ENCODE data around the gene KAZN. TPM values are rescaled to one million over a fixed set of nuclear protein-coding genes. Genes with fewer than 3 reads are reported as not detected.

The KAZN gene
- total and polyA plus RNA-seq, 2 donors (not counting 1 experiment from before 2014, with no cell fraction given): 3.4 to 5.0 TPM

GRCh38 chr1:15107058-15107687 lies 508.7 kb downstream of the KAZN start:
- H3K9me3 ChIP-seq (ENCODE audit: control insufficient read depth, insufficient read depth, low read depth, low read length): no peaks in the 10 kb centered on the region
- no peak overlapping the region for H3K4me3 ChIP-seq (replicated peaks in 1 of 4; ENCODE audit: control extremely low read depth in 1 of 4, insufficient read depth in 1 of 4, low read depth in 3 of 4, low read length in 4 of 4)
- DNase-seq (ENCODE audit: low read depth in 2 of 2): no peak
- TF ChIP-seq, protein P1, sequence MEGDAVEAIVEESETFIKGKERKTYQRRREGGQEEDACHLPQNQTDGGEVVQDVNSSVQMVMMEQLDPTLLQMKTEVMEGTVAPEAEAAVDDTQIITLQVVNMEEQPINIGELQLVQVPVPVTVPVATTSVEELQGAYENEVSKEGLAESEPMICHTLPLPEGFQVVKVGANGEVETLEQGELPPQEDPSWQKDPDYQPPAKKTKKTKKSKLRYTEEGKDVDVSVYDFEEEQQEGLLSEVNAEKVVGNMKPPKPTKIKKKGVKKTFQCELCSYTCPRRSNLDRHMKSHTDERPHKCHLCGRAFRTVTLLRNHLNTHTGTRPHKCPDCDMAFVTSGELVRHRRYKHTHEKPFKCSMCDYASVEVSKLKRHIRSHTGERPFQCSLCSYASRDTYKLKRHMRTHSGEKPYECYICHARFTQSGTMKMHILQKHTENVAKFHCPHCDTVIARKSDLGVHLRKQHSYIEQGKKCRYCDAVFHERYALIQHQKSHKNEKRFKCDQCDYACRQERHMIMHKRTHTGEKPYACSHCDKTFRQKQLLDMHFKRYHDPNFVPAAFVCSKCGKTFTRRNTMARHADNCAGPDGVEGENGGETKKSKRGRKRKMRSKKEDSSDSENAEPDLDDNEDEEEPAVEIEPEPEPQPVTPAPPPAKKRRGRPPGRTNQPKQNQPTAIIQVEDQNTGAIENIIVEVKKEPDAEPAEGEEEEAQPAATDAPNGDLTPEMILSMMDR (conservative IDR thresholded peaks at IDR 0.05 in 1 of 2, IDR thresholded peaks at IDR 0.05 in 1 of 2; ENCODE audit: low read depth in 1 of 2, low read length in 2 of 2): no peak
- TF ChIP-seq EZH2 (IDR thresholded peaks at IDR 0.05; ENCODE audit: low read length, missing control alignments): no peak
- no peaks in the 10 kb centered on the region for H3K36me3 ChIP-seq (ENCODE audit: control insufficient read depth, insufficient read depth, low read length)
- H3K79me2 ChIP-seq (ENCODE audit: control insufficient read depth, insufficient read depth, low read length): no peaks in the 10 kb centered on the region
- H3K27ac ChIP-seq (ENCODE audit: insufficient read depth, low read length): no peak overlapping the region
- H3K27me3 ChIP-seq (ENCODE audit: control insufficient read depth, insufficient read depth, low read length): no peaks in the 10 kb centered on the region
- no peak overlapping the region for H3K9ac ChIP-seq (ENCODE audit: insufficient read depth, low read length)
- no peak overlapping the region for H3K4me2 ChIP-seq (ENCODE audit: extremely low read depth, insufficient read depth, low read length)
- no peaks in the 10 kb centered on the region for H3K4me1 ChIP-seq (ENCODE audit: control insufficient read depth, extremely low read depth, insufficient read depth, low read length)
- no peaks in the 10 kb centered on the region for H4K20me1 ChIP-seq (ENCODE audit: control insufficient read depth, extremely low read depth, insufficient read depth, low read length)
- H2AFZ ChIP-seq (ENCODE audit: low read length): no peak overlapping the region

DNA sequence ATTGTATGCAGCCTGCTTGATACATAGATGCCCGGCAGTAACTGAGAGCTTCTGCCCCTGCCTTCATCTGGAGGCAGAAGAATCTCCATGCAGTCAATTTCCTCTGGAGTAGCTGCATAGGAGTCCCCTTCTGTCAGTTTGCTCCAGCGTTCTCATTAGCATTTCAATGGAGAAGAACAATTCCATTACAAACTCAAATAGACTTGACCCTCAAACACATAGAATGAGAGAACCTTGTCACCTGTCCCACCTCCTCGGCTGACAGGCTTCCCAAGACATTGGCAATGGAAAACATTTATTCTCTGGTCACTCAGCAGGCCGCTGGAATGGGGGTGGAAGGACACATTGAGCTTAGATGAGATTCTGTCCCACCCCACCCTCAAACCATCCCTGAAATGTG lies 509.4 kb downstream of the KAZN start:
- Histone ChIP-seq H4K20me1 (ENCODE audit: control insufficient read depth, extremely low read depth, insufficient read depth, low read length) (no peaks in the 10 kb centered on the region), H3K4me2 (ENCODE audit: extremely low read depth, insufficient read depth, low read length) (no peak overlapping the region), H3K27ac (ENCODE audit: insufficient read depth, low read length) (no peak overlapping the region), H3K9me3 (ENCODE audit: control insufficient read depth, insufficient read depth, low read depth, low read length) (no peaks in the 10 kb centered on the region), H3K4me1 (ENCODE audit: control insufficient read depth, extremely low read depth, insufficient read depth, low read length) (no peaks in the 10 kb centered on the region), H3K36me3 (ENCODE audit: control insufficient read depth, insufficient read depth, low read length) (no peaks in the 10 kb centered on the region), H3K27me3 (ENCODE audit: control insufficient read depth, insufficient read depth, low read length) (no peaks in the 10 kb centered on the region), H3K79me2 (ENCODE audit: control insufficient read depth, insufficient read depth, low read length) (no peaks in the 10 kb centered on the region), H3K9ac (ENCODE audit: insufficient read depth, low read length) (no peak overlapping the region), H3K4me3 (replicated peaks in 1 of 4; ENCODE audit: control extremely low read depth in 1 of 4, insufficient read depth in 1 of 4, low read depth in 3 of 4, low read length in 4 of 4) (no peak overlapping the region), H2AFZ (ENCODE audit: low read length) (no peak overlapping the region)
- TF ChIP-seq, protein P1 (conservative IDR thresholded peaks at IDR 0.05 in 1 of 2, IDR thresholded peaks at IDR 0.05 in 1 of 2; ENCODE audit: low read depth in 1 of 2, low read length in 2 of 2): no peak
- TF ChIP-seq EZH2 (IDR thresholded peaks at IDR 0.05; ENCODE audit: low read length, missing control alignments): no peak
- no peak for DNase-seq (ENCODE audit: low read depth in 2 of 2)

DNA sequence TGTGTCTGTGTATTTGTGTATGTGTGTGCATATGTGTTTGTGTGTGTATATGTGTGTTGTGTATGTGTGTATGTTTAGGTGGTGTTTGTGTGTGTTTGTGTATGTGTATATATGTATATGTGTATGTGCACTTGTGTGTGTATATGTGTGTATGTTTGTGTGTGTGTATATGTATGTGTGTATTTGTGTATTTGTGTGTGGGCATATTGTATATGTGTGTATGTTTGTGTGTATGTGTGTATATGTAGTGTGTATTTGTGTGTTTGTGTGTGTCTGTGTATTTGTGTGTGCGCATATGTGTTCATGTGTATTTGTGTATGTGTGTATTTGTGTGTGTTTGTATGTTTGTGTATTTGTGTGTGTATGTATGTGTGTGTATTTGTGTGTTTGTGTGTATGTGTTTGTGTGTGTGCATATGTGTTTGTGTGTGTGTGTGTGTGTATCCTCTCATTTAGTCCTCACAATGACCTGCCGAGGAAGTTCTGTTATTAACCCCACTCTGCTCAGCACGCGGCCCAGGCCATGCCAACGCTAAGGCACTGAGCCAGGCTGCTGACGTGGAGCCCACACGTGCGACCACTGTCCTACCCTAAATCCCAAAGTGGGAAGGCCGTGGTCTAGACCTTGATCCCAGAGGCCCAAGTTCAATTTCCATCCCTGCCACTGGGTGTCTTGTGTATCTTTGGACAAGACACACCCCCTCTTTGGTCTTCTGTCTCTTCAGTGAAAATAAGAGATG lies 511.8 kb downstream of the KAZN start:
- TF ChIP-seq EZH2 (IDR thresholded peaks at IDR 0.05; ENCODE audit: low read length, missing control alignments): no peak
- TF ChIP-seq, protein P1 (conservative IDR thresholded peaks at IDR 0.05 in 1 of 2, IDR thresholded peaks at IDR 0.05 in 1 of 2; ENCODE audit: low read depth in 1 of 2, low read length in 2 of 2): no peak
- Histone ChIP-seq H3K4me3 (replicated peaks in 1 of 4; ENCODE audit: control extremely low read depth in 1 of 4, insufficient read depth in 1 of 4, low read depth in 3 of 4, low read length in 4 of 4) (no peak overlapping the region), H2AFZ (ENCODE audit: low read length) (no peak overlapping the region), H4K20me1 (ENCODE audit: control insufficient read depth, extremely low read depth, insufficient read depth, low read length) (no peaks in the 10 kb centered on the region), H3K9me3 (ENCODE audit: control insufficient read depth, insufficient read depth, low read depth, low read length) (no peaks in the 10 kb centered on the region), H3K27ac (ENCODE audit: insufficient read depth, low read length) (no peak overlapping the region), H3K4me2 (ENCODE audit: extremely low read depth, insufficient read depth, low read length) (no peak overlapping the region), H3K9ac (ENCODE audit: insufficient read depth, low read length) (no peak overlapping the region), H3K79me2 (ENCODE audit: control insufficient read depth, insufficient read depth, low read length) (no peaks in the 10 kb centered on the region), H3K36me3 (ENCODE audit: control insufficient read depth, insufficient read depth, low read length) (no peaks in the 10 kb centered on the region), H3K27me3 (ENCODE audit: control insufficient read depth, insufficient read depth, low read length) (peaks cover 3% of the 10 kb centered on the region), H3K4me1 (ENCODE audit: control insufficient read depth, extremely low read depth, insufficient read depth, low read length) (no peaks in the 10 kb centered on the region)
- DNase-seq (ENCODE audit: low read depth in 2 of 2): no peak

All from fibroblast of lung (primary cell).